Adrenal gland (tissue), 5 donors: ENCODE data around the gene CSNK1A1.

ENCODE experiments used
- POLR2A ChIP-seq, 2 donors: fragments of 450-650 bp; IDR thresholded peaks; one replicate each; pipeline ENCODE4 v1.6.1; 2017; ENCODE audit warnings: antibody characterized with exemption in 2 of 2, mild to moderate bottlenecking in 2 of 2, moderate library complexity in 1 of 2
- TF ChIP-seq, protein P1 (sequence below), 6 experiments: fragments of 450-650 bp in 4 of 6; fragments of 200-600 bp in 2 of 6; sonication (generic) in 1 of 6; IDR thresholded peaks; 1 replicate in 5 of 6; 2 replicates in 1 of 6; pipeline versions ENCODE4 v1.5.1 to v1.8.0; 2016 to 2021; ENCODE audit warnings: antibody characterized with exemption in 6 of 6, mild to moderate bottlenecking in 2 of 6, moderate library complexity in 1 of 6
- donor health status: DM: no; HTN: no; CAD: no.

DNA sequence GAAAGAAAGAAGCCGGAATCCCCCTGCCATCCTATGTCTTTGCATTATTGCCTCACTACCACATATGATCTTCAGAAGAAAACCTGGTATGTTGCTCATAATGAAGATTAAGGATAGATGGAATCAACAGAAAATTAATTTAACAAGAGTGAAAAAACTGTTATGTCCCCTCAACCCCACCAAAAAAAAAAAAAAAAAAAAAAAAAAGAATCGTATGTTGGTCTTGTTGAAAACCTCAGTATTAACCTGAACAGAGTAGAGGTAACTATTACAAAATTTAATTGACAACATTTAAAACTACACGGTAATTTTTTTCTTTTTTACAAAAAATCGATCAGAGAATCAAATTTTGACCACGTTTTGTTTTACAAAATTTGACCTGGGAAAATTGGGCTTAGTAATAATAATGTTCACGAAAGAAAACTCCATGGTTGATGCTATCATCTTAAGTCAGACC is 827 bp upstream of the CSNK1A1 start:
- TF ChIP-seq, protein P1, sequence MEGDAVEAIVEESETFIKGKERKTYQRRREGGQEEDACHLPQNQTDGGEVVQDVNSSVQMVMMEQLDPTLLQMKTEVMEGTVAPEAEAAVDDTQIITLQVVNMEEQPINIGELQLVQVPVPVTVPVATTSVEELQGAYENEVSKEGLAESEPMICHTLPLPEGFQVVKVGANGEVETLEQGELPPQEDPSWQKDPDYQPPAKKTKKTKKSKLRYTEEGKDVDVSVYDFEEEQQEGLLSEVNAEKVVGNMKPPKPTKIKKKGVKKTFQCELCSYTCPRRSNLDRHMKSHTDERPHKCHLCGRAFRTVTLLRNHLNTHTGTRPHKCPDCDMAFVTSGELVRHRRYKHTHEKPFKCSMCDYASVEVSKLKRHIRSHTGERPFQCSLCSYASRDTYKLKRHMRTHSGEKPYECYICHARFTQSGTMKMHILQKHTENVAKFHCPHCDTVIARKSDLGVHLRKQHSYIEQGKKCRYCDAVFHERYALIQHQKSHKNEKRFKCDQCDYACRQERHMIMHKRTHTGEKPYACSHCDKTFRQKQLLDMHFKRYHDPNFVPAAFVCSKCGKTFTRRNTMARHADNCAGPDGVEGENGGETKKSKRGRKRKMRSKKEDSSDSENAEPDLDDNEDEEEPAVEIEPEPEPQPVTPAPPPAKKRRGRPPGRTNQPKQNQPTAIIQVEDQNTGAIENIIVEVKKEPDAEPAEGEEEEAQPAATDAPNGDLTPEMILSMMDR (IDR thresholded peaks at IDR 0.05) = peak in 1 of 6 experiments; percentile 41
- TF ChIP-seq POLR2A (IDR thresholded peaks at IDR 0.05) = no peak
